Measurements from ENCODE around the gene GREB1L. TPM values are rescaled to one million over a fixed set of nuclear protein-coding genes. Genes with fewer than 3 reads are reported as not detected.

Gene GREB1L
- total and polyA plus RNA-seq, 2 donors (not counting 3 experiments of a cell fraction or from before 2014, with no cell fraction given): 0.22 to 0.41 TPM

GRCh38 chr18:21306368-21306767 lies 64.3 kb downstream of the GREB1L start:
- dilution Hi-C loops (cut with MboI; ENCODE audit: extremely low pct_ligation_motif_present, low sequenced_read_pairs): no loop called here
- FAIRE-seq: no peak

More at GRCh38 chr18:21306368-21306767, 64.3 kb downstream of the GREB1L start:
- no peak overlapping the region for H3K4me2 ChIP-seq (ENCODE audit: insufficient read depth, low read length)
- TF ChIP-seq POLR2AphosphoS5 (IDR thresholded peaks at IDR 0.05; ENCODE audit: insufficient read depth, low read depth, low read length) (no peak), GATA2 (IDR thresholded peaks at IDR 0.05; ENCODE audit: insufficient read depth, insufficient read length, low read depth, low read length) (no peak), EZH2 (IDR thresholded peaks at IDR 0.05; ENCODE audit: borderline replicate concordance, low read depth, low read length, severe bottlenecking) (no peak), POLR2A (IDR thresholded peaks at IDR 0.05; ENCODE audit: low read depth, low read length) (no peak), MAX (IDR thresholded peaks at IDR 0.05; ENCODE audit: insufficient read depth, insufficient read length) (no peak), JUN (IDR thresholded peaks at IDR 0.05; ENCODE audit: borderline replicate concordance, insufficient read depth, insufficient read length, low read depth) (no peak), FOS (IDR thresholded peaks at IDR 0.05; ENCODE audit: borderline replicate concordance, insufficient read depth, low read length) (no peak), MYC (IDR thresholded peaks at IDR 0.05; ENCODE audit: low read depth, low read length) (no peak), CTCF (IDR thresholded peaks at IDR 0.05; ENCODE audit: extremely low read depth in 1 of 2, insufficient read depth in 1 of 2, low read depth in 1 of 2, low read length in 2 of 2) (no peak)
- H3K9ac ChIP-seq (replicated peaks; ENCODE audit: extremely low read depth, insufficient read depth, low read length): no peak overlapping the region
- no peaks in the 10 kb centered on the region for H3K9me3 ChIP-seq (replicated peaks; ENCODE audit: control insufficient read depth, insufficient read depth, low read length)
- ChIA-PET POLR2A (no interaction called here), CTCF (no interaction called here)
- no TSS peak for BruUV-seq (replicated peaks)
- intact Hi-C loops (cut with micrococcal nuclease): no loop called here
- no peaks in the 10 kb centered on the region for H3K9me1 ChIP-seq (replicated peaks; ENCODE audit: control insufficient read depth, extremely low read depth, insufficient read depth, low read length)
- no peak overlapping the region for H3K27ac ChIP-seq (ENCODE audit: insufficient read depth, low read depth, low read length)
- no peaks in the 10 kb centered on the region for H3K79me2 ChIP-seq (ENCODE audit: control insufficient read depth, insufficient read depth, low read length)
- no peaks in the 10 kb centered on the region for H4K20me1 ChIP-seq (replicated peaks; ENCODE audit: control insufficient read depth, extremely low read depth, insufficient read depth, low read length)
- no peaks in the 10 kb centered on the region for H3K36me3 ChIP-seq (ENCODE audit: control insufficient read depth in 2 of 2, extremely low read depth in 1 of 2, insufficient read depth in 2 of 2, low read length in 2 of 2)
- H3K27me3 ChIP-seq (ENCODE audit: control insufficient read depth in 2 of 2, insufficient read depth in 2 of 2, low read length in 2 of 2): peaks cover 0 to 4% of the 10 kb centered on the region in 2 experiments
- DNase-seq (ENCODE audit: low read depth, low spot score): no peak
- H2AFZ ChIP-seq (ENCODE audit: low read depth, low read length): no peak overlapping the region
- H3K4me3 ChIP-seq (replicated peaks in 1 of 3; ENCODE audit: insufficient read depth in 1 of 3, low read depth in 1 of 3, low read length in 3 of 3): no peak overlapping the region
- H3K4me1 ChIP-seq (ENCODE audit: control insufficient read depth, extremely low read depth, insufficient read depth, low read length): no peaks in the 10 kb centered on the region
